GM19351 (cell line): ENCODE data around the gene TIMP4.

Experiments used
- ATAC-seq: cut with Tn5 transposase; IDR thresholded peaks from one replicate; pipeline ENCODE4 v1.9.1; 2021; ENCODE audit warnings: mild to moderate bottlenecking, moderate library complexity; ENCODE audit not compliant: unreplicated experiment

The TIMP4 gene

GRCh38 chr3:12148183-12148940 is 10.3 kb downstream of the TIMP4 start:
- ATAC-seq: no peak

GRCh38 chr3:12147049-12147780 is 11.5 kb downstream of the TIMP4 start:
- ATAC-seq: no peak

DNA sequence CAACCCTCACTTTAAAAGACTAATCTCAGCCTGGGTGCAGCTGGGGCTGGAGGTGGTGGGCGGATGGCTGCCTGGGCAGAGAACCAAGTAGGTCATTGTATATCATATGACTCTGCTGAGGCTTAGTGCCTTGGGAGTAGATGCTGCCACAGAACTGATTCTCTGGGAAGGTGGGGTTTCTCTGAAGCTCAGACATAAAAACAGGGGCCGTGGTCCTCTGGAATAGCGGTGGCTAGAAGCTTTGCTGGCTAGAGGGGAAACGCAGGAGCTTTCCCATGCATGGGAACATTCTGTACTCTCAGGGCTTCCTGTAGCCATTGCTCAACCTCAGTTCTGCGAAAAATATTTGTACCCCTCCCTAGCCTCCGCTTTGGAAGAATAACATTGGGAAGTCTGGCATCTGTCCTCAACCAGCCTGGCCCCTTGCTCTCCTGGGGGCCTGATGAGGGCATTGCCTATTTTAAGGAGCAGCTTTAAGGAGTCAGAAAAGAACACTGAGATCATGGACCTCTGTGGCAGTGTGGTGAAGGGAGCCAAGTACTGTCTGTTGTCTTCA is 14.7 kb downstream of the TIMP4 start:
- ATAC-seq: no peak

DNA sequence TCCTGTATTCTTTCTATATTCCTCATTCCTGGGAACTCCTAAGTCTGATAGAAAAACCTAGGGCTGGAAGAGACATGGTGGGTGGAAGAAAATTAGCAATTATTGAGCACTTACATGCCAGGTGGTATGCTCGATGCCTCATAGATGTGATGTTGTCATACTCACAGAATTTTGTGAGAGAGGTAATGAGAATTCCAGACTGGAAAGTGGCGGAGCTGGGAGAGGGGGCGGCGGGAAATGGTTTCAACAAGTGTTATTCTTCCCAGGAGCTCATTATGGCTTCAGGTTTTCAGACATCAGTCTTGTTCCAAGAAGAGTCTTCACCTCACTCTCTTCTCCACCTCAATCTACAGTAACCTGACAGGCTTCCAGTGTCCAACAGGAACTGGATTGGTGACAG is 16.2 kb downstream of the TIMP4 start:
- no peak for ATAC-seq

DNA sequence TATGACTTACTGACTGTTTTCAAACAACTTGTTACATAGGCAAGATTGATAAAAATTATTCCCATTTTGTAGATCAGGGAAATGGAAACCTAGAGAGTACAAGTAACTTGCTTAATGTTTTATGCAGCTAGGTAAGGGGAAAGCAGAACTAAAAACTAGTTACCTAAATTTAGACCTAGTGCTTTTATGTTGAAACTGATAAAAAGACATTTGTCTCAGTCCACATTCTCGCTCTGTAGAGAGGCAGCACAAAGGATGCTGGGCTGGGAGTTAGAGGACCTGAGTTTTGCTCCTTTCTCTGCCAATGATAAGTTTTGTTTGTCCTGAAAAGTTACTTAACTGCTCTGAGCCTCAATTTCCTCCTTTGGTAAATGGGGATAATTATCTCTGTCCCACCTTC is 17.4 kb downstream of the TIMP4 start:
- ATAC-seq: no peak

- ATAC-seq: no peak
Measured at GRCh38 chr3:12139111-12139511, 19.6 kb downstream of the TIMP4 start.

DNA sequence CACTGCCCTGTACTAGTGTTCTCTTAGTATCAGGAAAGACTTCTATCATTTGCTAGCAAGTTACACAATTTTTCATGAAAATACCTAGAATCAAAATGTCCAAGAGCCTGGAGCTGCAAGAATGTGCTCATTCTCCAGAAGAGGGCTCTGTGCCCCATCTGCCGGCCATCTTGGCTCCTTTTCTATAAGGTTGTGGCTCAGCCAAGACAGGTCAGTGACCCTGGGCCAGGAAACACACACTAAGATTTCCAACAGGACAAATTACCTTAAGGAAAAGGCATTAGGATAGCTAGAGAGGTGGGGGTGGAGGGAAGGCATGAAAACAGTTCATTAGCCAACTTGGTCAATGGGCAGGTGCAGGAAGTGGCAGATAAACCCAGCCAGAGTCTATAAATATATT is 20.7 kb downstream of the TIMP4 start:
- no peak for ATAC-seq

- no peak for ATAC-seq
Measured at GRCh38 chr3:12136371-12136770, 22.3 kb downstream of the TIMP4 start.

- ATAC-seq: peak; percentile 93
Measured at GRCh38 chr3:12135029-12135657, 23.6 kb downstream of the TIMP4 start.

- no peak for ATAC-seq
Measured at GRCh38 chr3:12132881-12133280, 25.8 kb downstream of the TIMP4 start.

DNA sequence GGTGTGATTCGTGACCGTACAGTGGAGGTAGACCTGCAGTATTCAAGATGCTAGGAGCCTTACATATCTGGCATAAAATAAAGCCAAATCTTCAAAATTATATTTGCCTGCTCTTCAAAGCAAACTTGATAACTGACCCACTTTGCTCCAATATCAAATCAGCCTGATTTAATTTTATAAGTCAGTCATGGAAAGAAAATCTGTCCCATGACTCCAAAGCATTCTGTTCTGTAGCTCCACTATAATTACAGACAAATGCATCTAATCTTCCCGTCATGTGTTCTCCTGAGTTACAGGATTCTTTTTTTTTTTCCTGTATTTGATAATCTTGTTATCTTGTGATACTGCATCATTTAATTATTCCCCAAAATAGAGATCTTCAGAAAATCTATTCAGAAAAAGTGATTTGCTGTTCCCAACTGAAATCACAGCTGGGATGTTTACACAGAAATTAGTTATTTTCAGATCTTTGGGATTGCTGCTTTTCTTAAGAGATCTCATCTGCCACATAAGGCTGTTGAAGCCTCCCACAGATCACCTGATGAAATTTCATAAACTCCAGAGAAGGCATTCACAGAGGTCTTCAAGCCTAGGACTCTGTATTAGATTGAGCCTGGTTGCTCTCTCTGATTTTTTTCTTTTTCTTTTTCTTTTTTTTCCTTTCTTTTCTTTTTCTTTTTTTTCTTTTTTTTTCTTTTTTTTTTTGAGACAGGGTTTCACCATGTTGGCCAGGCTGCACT is 27.2 kb downstream of the TIMP4 start:
- ATAC-seq: no peak

DNA sequence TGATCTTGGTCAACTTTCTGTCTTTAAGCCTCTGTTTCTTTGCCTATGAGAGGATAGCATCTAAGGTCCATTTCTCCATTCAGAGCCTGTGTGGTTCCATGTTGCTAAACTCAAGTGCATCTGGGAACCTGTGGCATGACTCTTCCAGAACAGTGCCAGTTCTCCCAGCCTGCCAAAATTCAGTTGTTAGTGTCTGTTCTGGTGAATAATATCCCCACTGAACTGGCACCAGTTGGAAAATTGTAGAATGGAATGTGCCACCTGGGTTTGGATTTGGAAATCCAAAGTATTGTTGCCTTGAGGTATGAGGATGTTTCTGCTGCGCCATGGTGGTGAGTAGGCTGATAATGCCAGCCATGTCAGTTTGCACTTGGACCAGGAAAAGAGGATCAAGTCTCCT is 31.3 kb downstream of the TIMP4 start:
- no peak for ATAC-seq

DNA sequence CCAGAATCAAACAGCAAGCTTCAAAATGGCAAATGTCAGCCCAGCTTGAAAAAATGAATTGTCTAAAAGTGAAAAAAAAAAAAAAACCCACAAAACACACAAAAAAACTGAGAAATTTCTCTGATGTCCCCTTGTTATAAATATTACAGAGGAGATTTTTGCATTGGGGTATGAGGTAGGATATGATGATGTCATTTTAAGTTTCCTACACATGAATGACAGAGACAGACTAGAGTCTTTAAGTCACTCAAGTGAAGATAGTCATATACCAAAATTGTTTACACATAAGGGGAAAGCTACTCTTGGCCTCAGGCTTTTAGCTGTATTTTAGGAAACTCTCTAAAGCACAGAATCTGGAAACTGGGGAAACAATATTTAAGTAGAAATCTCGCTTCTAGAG is 32.9 kb downstream of the TIMP4 start:
- no peak for ATAC-seq

DNA sequence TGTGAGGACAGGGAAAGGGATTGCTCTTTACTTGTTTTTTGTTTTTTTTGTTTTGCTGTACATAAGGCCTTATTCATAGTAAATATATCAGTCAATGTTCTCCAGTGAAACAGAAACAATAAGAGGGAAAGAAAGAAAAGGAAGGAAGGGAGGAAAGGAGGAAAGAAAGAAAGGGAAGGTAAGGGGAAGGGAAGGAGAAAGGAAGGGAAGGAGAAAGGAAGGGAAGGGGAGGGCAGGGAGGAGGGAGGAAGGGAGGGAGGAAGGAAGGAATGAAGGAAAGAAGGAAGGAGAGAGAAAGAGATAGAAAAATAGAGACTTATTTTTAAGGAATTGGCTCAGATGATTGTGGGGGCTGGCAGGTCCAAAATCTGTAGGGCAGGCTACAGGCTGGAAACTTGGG is 37.2 kb downstream of the TIMP4 start:
- no peak for ATAC-seq

GRCh38 chr3:12120374-12121140 is 38.2 kb downstream of the TIMP4 start:
- no peak for ATAC-seq

DNA sequence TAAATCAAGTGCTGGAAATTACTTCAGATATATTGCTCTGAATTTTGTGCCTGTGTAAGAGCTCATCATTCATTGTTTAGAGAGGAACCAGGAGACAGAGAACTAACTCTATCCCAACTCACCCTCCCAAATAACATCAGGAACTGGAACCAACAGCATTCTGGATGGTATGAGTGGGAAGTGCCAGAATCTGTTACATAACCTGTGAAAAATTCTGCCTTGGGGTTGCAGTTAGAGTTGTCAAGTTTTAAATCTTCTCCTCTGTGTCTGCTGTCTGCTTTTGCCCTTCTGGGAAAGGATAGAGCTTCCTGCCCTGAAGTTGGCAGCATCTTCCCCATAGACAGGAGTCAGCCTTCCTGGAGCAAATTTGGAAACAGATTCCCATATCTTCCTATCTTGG is 41.2 kb downstream of the TIMP4 start:
- no peak for ATAC-seq

DNA sequence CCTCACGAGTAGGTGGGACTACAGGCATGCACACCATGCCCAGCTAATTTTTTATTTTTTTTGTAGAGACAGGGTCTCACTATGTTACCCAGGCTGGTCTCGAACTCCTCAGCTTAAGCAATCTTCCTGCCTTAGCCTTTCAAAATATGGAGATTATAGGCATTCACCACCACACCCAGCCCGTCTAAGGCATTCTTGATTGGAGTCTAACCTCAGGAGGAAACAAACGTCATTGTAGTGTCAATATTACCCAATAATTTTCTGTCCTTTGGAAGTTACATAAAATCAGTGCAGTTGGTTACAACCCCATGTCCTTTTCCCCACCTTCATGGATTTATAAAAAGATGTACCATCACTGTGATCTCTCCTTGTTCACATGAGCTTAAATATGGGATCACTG is 41.8 kb downstream of the TIMP4 start:
- ATAC-seq: no peak

GRCh38 chr3:12115849-12116248 is 42.9 kb downstream of the TIMP4 start:
- ATAC-seq: no peak

GRCh38 chr3:12115104-12115503 is 43.6 kb downstream of the TIMP4 start:
- ATAC-seq: no peak

- no peak for ATAC-seq
Measured at GRCh38 chr3:12114251-12114650, 44.5 kb downstream of the TIMP4 start.
